Esophagus squamous epithelium (tissue), 4 donors: ENCODE data around the gene SF3B2.

Experiments used
- POLR2A ChIP-seq, 4 donors: fragments of 450-650 bp; IDR thresholded peaks; one replicate each; pipeline ENCODE4 v1.6.1; 2017; ENCODE audit warnings: antibody characterized with exemption in 4 of 4, mild to moderate bottlenecking in 4 of 4, moderate library complexity in 3 of 4
- TF ChIP-seq, protein P1 (sequence below), 6 experiments: fragments of 450-650 bp in 4 of 6; fragments of 200-600 bp in 2 of 6; sonication (generic) in 2 of 6; IDR thresholded peaks; one replicate each; pipeline ENCODE4 v1.5.1; 2016 to 2019; ENCODE audit warnings: antibody characterized with exemption in 6 of 6, mild to moderate bottlenecking in 4 of 6, moderate library complexity in 4 of 6

GRCh38 chr11:66008095-66008467, 44.1 kb upstream of the SF3B2 start:
- TF ChIP-seq, protein P1, sequence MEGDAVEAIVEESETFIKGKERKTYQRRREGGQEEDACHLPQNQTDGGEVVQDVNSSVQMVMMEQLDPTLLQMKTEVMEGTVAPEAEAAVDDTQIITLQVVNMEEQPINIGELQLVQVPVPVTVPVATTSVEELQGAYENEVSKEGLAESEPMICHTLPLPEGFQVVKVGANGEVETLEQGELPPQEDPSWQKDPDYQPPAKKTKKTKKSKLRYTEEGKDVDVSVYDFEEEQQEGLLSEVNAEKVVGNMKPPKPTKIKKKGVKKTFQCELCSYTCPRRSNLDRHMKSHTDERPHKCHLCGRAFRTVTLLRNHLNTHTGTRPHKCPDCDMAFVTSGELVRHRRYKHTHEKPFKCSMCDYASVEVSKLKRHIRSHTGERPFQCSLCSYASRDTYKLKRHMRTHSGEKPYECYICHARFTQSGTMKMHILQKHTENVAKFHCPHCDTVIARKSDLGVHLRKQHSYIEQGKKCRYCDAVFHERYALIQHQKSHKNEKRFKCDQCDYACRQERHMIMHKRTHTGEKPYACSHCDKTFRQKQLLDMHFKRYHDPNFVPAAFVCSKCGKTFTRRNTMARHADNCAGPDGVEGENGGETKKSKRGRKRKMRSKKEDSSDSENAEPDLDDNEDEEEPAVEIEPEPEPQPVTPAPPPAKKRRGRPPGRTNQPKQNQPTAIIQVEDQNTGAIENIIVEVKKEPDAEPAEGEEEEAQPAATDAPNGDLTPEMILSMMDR (IDR thresholded peaks at IDR 0.05): no peak
- no peak for TF ChIP-seq POLR2A (IDR thresholded peaks at IDR 0.05)
